Gastroesophageal sphincter (tissue), 4 donors: Measurements from ENCODE around the gene DYNC2I2. TPM values are rescaled to one million over a fixed set of nuclear protein-coding genes. Genes with fewer than 3 reads are reported as not detected.
"Not testable (repeated sequence)": the region's sequence is repeated elsewhere in the genome, so short reads cannot be mapped to it uniquely, and the experiment has no call there.

ENCODE experiments used
- ATAC-seq: fragments of 150-250 bp; one replicate; pipeline ENCODE4 v1.9.1; 2016; ENCODE audit warnings: mild to moderate bottlenecking, moderate library complexity
- H3K27ac ChIP-seq, 4 donors: fragments of 200-600 bp; sonication (generic) in 3 of 4; 1 replicate in 3 of 4; 2 replicates in 1 of 4; pipeline ENCODE4 v1.5.1; 2016 to 2019
- H3K27me3 ChIP-seq: fragments of 200-600 bp; sonication (generic); one replicate; pipeline ENCODE4 v1.5.1; 2019
- H3K36me3 ChIP-seq, 2 donors: fragments of 200-600 bp; sonication (generic); one replicate each; pipeline ENCODE4 v1.5.1; 2019; ENCODE audit warnings: control low read depth in 1 of 2
- H3K4me1 ChIP-seq, 3 donors: fragments of 200-600 bp; sonication (generic); 1 replicate in 2 of 3; 2 replicates in 1 of 3; pipeline ENCODE4 v1.5.1; 2016 to 2019; ENCODE audit warnings: control low read depth in 2 of 3
- H3K4me3 ChIP-seq, 2 donors: fragments of 200-600 bp; sonication (generic); one replicate each; pipeline ENCODE4 v1.5.1; 2019; ENCODE audit warnings: mild to moderate bottlenecking in 1 of 2, moderate library complexity in 1 of 2
- H3K9me3 ChIP-seq, 3 donors: fragments of 200-600 bp; sonication (generic); one replicate each; pipeline ENCODE4 v1.5.1; 2017 to 2019; ENCODE audit warnings: control low read depth in 2 of 3
- CTCF ChIP-seq, 4 experiments: fragments of 200-600 bp in 2 of 4; fragments of 450-650 bp in 2 of 4; sonication (generic) in 1 of 4; IDR thresholded peaks; one replicate each; pipeline ENCODE4 v1.5.1; 2017 to 2019; ENCODE audit warnings: antibody characterized with exemption in 4 of 4, mild to moderate bottlenecking in 2 of 4, moderate library complexity in 2 of 4
- EP300 ChIP-seq: sonication (generic); formaldehyde crosslinking; IDR thresholded peaks from one replicate; pipeline ENCODE4 v1.6.1; 2017; ENCODE audit warnings: antibody characterized with exemption, mild to moderate bottlenecking
- POLR2A ChIP-seq, 2 donors: fragments of 450-650 bp; IDR thresholded peaks; one replicate each; pipeline ENCODE4 v1.6.1; 2017; ENCODE audit warnings: antibody characterized with exemption in 2 of 2, mild to moderate bottlenecking in 2 of 2, moderate library complexity in 1 of 2
- POLR2AphosphoS5 ChIP-seq: sonication (generic); formaldehyde crosslinking; IDR thresholded peaks from one replicate; pipeline ENCODE4 v1.6.1; 2017; ENCODE audit warnings: antibody characterized with exemption
- WGBS, 2 donors: methylation state at CpG; one replicate each; pipeline ENCODE4 v1.1.5; 2018; ENCODE audit warnings: low coverage in 1 of 2; 5-methylcytosine and 5-hydroxymethylcytosine counted together
- total RNA-seq, 4 donors: library from RNA; depleted of rRNA; stranded (reverse); fragments of >200 nt; gene quantifications; one replicate each; pipeline ENCODE4 v1.1.0, GENCODE V29; 2016

DYNC2I2 gene
- total RNA-seq, 4 donors from 2014 or later: 28.3 to 47.0 (median 37.7) TPM

GRCh38 chr9:128675382-128675781 lies 18.7 kb upstream of the DYNC2I2 start:
- no peaks in the 10 kb centered on the region for H3K36me3 ChIP-seq
- 90 to 100% methylated on average over 1 to 2 of the region's 4 CpGs for WGBS, 2 donors
- no peak for ATAC-seq
- no peak for TF ChIP-seq EP300
- no peak for TF ChIP-seq POLR2A (IDR thresholded peaks at IDR 0.05)
- no peak for TF ChIP-seq CTCF (IDR thresholded peaks at IDR 0.05)
- TF ChIP-seq POLR2AphosphoS5: no peak
- H3K4me1 ChIP-seq: no peaks in the 10 kb centered on the region
- no peaks in the 10 kb centered on the region for H3K27me3 ChIP-seq
- no peak overlapping the region for H3K4me3 ChIP-seq
- no peaks in the 10 kb centered on the region for H3K9me3 ChIP-seq
- no peak overlapping the region for H3K27ac ChIP-seq

DNA sequence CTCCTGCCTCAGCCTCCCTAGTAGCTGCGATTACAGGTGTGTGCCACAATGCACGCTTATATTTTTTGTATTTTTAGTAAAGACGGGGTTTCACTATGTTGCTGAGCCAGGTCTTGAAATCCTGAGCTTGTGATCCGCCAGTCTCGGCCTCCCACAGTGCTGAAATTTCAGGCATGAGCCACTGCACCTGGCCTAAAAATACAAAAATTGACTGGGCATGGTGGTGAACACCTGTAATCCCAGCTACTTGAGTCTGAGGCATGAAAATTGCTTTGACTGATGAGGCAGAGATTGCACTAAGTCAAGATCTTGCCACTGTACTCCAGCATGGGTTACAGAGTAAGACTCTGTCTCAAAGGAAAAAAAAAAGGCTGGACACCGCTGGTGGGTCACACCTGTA lies 13.1 kb upstream of the DYNC2I2 start:
- no peaks in the 10 kb centered on the region for H3K36me3 ChIP-seq
- H3K9me3 ChIP-seq: no peaks in the 10 kb centered on the region
- H3K27me3 ChIP-seq: no peaks in the 10 kb centered on the region
- WGBS, 2 donors: 100% methylated on average over 1 to 4 of the region's 6 CpGs
- ATAC-seq: no peak
- no peak overlapping the region for H3K4me3 ChIP-seq
- TF ChIP-seq CTCF (IDR thresholded peaks at IDR 0.05) (no peak), EP300 (no peak), POLR2A (IDR thresholded peaks at IDR 0.05) (no peak), POLR2AphosphoS5 (no peak)
- H3K27ac ChIP-seq: no peak overlapping the region
- H3K4me1 ChIP-seq: no peaks in the 10 kb centered on the region

DNA sequence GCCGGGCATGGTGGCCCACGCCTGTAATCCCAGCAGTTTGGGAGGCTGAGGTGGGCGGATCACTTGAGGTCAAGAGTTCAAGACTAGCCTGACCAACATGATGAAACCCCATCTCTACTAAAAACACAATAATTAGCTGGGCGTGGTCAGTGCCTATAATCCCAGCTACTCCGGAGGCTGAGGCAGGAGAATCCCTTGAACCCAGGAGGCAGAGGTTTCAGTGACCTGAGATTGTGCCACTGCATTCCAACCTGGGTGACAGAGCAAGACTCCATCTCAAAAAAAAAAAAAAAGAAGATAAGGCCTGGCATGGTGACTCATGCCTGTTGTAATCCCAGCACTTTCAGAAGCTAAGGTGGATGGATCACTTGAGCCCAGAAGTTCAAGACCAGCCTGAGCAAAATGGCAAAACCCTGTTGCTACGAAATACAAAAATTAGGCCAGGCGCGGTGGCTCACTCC lies 9.9 kb upstream of the DYNC2I2 start:
- ATAC-seq, H3K27me3 ChIP-seq, H3K27ac ChIP-seq, H3K9me3 ChIP-seq, H3K4me1 ChIP-seq, H3K4me3 ChIP-seq, H3K36me3 ChIP-seq: not testable (repeated sequence)
- 81 to 97% methylated on average over 5 to 6 of the region's 8 CpGs for WGBS, 2 donors

GRCh38 chr9:128657796-128658195 lies 1.1 kb upstream of the DYNC2I2 start:
- Histone ChIP-seq H3K36me3 (no peaks in the 10 kb centered on the region), H3K9me3 (no peaks in the 10 kb centered on the region), H3K4me1 (peaks cover 0 to 15% (median 3%) of the 10 kb centered on the region in 3 donors), H3K27ac (no peak overlapping the region), H3K27me3 (no peaks in the 10 kb centered on the region), H3K4me3 (no peak overlapping the region)
- TF ChIP-seq POLR2A (IDR thresholded peaks at IDR 0.05) (no peak), CTCF (IDR thresholded peaks at IDR 0.05) (no peak), EP300 (no peak), POLR2AphosphoS5 (no peak)
- ATAC-seq: no peak
- WGBS, 2 donors: 85 to 90% methylated on average over 2 to 3 of the region's 3 CpGs

- 93 to 96% methylated on average over 7 to 13 of the region's 13 CpGs for WGBS, 2 donors
- Histone ChIP-seq H3K36me3 (no peaks in the 10 kb centered on the region), H3K27ac (peak overlapping the region; percentile 72 to 100 (median 94)), H3K9me3 (no peaks in the 10 kb centered on the region), H3K4me1 (peaks cover 0 to 15% (median 3%) of the 10 kb centered on the region in 3 donors), H3K4me3 (peak overlapping the region in 1 of 2 donors; percentile 90), H3K27me3 (no peaks in the 10 kb centered on the region)
- no peak for ATAC-seq
- no peak for TF ChIP-seq POLR2AphosphoS5
These were observed 677 bp upstream of the DYNC2I2 start for GRCh38 chr9:128657344-128657704.

DNA sequence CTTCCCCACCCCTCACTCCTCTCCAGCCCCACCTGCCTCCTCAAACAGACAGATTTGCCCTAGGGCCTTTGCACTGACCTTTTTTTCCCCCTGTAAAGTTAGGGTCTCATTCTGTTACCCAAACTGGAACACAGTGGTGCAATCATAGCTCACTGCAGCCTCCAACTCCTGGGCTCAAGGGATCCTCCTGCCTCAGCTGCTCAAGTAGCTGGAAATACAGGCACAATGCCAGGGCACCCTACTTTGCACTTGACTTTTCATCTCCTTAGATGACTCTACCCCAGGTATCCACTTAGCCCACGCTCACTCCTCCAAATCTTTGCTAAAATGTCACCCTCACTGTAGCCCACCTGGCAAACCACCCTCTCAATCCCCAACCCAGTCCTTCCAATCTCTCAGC lies 2.2 kb downstream of the DYNC2I2 start:
- WGBS, 2 donors: 91 to 100% methylated on average over 1 of the region's 1 CpG
- TF ChIP-seq POLR2A (IDR thresholded peaks at IDR 0.05) (no peak), POLR2AphosphoS5 (no peak), CTCF (IDR thresholded peaks at IDR 0.05) (no peak), EP300 (no peak)
- no peaks in the 10 kb centered on the region for H3K9me3 ChIP-seq

More for the DNA sequence above, 2.2 kb downstream of the DYNC2I2 start:
- peaks cover 0 to 15% (median 3%) of the 10 kb centered on the region in 3 donors for H3K4me1 ChIP-seq
- ATAC-seq: no peak
- H3K27me3 ChIP-seq: no peaks in the 10 kb centered on the region
- H3K27ac ChIP-seq: no peak overlapping the region
- H3K4me3 ChIP-seq: no peak overlapping the region
- H3K36me3 ChIP-seq: no peaks in the 10 kb centered on the region
